Measurements from ENCODE around the gene SETD1A. TPM values are rescaled to one million over a fixed set of nuclear protein-coding genes. Genes with fewer than 3 reads are reported as not detected.
"Not testable (repeated sequence)": the region's sequence is repeated elsewhere in the genome, so short reads cannot be mapped to it uniquely, and the experiment has no call there.

SETD1A gene
- total and polyA plus RNA-seq, 5 donors: 9.6 to 11.6 (median 10.2) TPM

DNA sequence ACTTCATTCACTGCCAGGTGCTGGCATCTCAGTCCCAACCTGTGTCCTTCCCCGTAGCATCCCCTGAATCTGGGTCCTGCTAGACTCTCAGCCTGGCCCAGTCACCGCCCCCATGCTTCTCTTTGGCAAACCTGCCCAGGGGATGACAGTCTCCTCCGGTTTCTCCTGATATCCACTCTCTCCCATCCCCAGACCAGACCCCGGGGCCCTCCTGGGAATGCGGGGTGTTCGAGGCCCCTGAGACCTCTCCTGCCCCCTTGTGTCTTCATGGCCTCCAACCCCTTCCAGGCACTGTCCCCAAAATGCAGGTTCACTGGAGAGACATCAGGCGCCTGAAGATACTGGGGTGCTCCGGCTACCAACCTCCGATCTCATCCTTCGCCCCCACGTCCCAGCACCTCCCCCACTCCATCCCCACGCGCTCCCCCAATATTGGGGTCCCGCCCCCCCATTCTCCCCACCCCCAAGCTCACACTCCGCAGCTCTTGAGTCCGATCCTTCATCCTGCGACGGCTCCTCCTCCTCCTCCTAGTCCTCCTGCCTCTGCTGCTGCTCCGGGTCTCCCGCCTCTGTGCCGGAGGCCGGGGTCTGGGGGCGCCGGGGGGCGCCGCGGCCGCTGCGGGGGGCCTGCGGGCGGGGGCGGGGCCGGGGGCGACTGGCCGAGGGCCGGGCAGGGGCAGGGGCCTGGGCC, 52.5 kb downstream of the SETD1A start:
- no peaks in the 10 kb centered on the region for H3K27me3 ChIP-seq (ENCODE audit: control insufficient read depth, insufficient read depth)
- 11% methylated on average over 35 of the region's 36 CpGs for WGBS
- no peak overlapping the region for H3K27ac ChIP-seq (ENCODE audit: low read length)
- DNase-seq (peak in 1 of 3 donors; percentile 21), ATAC-seq (peak in 1 of 2 donors; percentile 10)
- H3K9me3 ChIP-seq (ENCODE audit: control insufficient read depth, low read length): no peaks in the 10 kb centered on the region
- no peaks in the 10 kb centered on the region for H3K4me1 ChIP-seq (ENCODE audit: control insufficient read depth, insufficient read depth, low read length)
- no peak overlapping the region for H3K4me3 ChIP-seq (ENCODE audit: low read length)
- intact Hi-C loops (cut with DNase I): no loop called here

DNA sequence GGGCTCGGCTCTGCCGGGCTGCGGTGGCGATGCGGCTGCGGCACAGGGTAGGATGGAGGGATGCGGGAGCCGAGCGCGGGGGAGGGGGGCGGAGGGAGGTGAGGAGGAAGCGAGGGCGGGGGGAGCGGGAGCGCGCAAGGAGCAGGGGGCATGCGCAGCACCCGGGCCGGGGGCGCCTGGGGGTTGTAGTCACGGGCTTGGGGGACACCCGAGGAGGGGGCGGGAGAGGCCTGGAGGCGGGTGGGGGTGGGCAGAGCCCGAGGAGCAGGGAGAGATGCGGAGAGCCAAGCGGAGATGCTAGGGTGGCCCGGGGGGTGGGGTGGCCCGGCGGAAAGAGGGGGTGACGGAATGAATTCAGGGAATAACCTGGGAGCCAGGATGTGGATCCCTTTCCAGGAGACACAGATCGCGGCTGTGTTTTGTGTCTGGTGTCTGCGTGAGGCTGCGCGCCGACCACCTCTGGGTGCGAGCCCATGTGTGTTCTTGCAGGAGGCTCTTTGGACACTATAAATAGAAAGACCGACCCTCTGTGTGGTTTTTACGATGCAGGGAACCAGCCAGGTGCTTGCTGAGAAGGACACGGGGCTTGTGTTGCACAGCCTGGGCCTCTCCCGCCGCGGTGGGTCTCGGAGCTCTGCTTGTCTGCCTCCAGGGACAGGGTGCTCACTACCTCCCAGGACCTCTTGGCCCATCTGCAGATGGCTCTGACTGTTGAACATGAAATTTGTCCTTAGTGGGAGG, 53.2 kb downstream of the SETD1A start, which contains the start of gene STX1B:
Gene STX1B, minus strand, starts transcription at position 54 of the 741 bp plus-strand sequence. CDS start 242 bp downstream, outside the sequence.
- ATAC-seq: peak in 1 of 2 donors; percentile 10
- H3K9me3 ChIP-seq (ENCODE audit: control insufficient read depth, low read length): no peaks in the 10 kb centered on the region
- DNase-seq: peak in 1 of 3 donors; percentile 66
- no peak within 1 kb of the TSS for H3K27ac ChIP-seq (ENCODE audit: low read length)
- WGBS: 8% methylated on average over 45 of the region's 45 CpGs
- H3K4me3 ChIP-seq (ENCODE audit: low read length): no peak within 1 kb of the TSS
- no peaks in the 10 kb centered on the region for H3K4me1 ChIP-seq (ENCODE audit: control insufficient read depth, insufficient read depth, low read length)
- H3K27me3 ChIP-seq (ENCODE audit: control insufficient read depth, insufficient read depth): no peaks in the 10 kb centered on the region
- intact Hi-C loops (cut with DNase I): no loop called here

DNA sequence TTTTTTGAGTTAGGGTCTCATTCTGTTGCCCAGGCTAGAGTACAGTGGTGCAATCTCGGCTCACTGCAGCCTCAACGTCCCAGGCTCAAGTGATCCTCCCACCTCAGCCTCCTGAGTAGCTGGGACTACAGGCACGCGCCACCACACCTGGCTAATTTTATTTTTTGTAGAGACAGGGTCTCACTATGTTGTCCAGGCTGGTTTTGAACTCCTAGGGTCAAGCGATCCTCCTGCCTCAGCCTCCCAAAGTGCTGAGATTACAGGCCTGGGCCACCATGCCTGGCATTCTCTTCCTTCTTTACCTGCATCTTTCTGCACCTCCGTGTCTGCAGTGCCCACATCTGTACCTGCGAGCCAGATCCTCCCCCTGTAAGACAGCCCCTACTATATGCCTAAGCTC, 54.3 kb downstream of the SETD1A start:
- H3K27me3 ChIP-seq (ENCODE audit: control insufficient read depth, insufficient read depth); H3K9me3 ChIP-seq (ENCODE audit: control insufficient read depth, low read length); H3K4me3 ChIP-seq (ENCODE audit: low read length); intact Hi-C loops (cut with DNase I); ATAC-seq; H3K4me1 ChIP-seq (ENCODE audit: control insufficient read depth, insufficient read depth, low read length); H3K27ac ChIP-seq (ENCODE audit: low read length): not testable (repeated sequence)
- DNase-seq: peak in 1 of 3 donors; percentile 5
- 81% methylated on average over 7 of the region's 7 CpGs for WGBS

DNA sequence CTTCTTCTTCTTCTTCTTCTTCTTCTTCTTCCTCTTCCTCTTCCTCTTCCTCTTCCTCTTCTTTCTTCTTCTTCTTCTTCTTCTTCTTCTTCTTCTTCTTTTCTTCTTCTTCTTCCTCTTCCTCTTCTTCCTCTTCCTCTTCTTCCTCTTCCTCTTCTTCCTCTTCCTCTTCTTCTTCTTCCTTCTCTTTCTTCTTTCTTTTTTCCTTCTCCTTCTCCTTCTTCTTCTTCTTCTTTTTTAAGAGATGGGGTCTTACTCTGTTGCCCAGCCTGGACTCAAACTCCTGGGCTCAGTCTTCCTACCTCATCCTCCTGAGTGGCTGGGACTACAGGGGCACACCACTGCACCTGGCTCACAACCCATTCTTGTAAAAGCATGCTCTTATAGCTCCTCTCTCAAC, 55.7 kb downstream of the SETD1A start:
- ATAC-seq; DNase-seq; H3K27me3 ChIP-seq (ENCODE audit: control insufficient read depth, insufficient read depth); H3K4me1 ChIP-seq (ENCODE audit: control insufficient read depth, insufficient read depth, low read length); H3K4me3 ChIP-seq (ENCODE audit: low read length); H3K27ac ChIP-seq (ENCODE audit: low read length); intact Hi-C loops (cut with DNase I); H3K9me3 ChIP-seq (ENCODE audit: control insufficient read depth, low read length): not testable (repeated sequence)

DNA sequence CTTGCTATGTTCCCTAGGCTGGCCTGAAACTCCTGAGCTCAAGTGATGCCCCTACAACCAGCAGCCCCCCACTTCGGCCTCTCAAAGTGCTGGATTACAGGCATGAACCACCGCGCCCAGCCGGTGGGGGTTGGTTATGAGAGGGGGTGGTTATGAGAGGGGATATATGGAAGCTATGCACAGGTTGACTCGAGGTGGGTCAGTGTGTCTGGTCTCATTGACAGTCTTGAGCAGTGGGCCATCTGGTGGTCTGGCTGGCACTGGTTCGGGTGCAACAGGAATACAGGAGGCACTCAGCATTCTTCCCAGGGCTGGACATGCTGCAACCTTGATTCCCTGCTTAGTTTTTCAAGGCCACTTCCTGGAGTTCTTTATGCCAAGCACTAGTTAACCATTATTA, 58.5 kb downstream of the SETD1A start:
- WGBS: 64% methylated on average over 6 of the region's 6 CpGs
- Histone ChIP-seq H3K27ac (ENCODE audit: low read length) (no peak overlapping the region), H3K9me3 (ENCODE audit: control insufficient read depth, low read length) (no peaks in the 10 kb centered on the region), H3K4me1 (ENCODE audit: control insufficient read depth, insufficient read depth, low read length) (no peaks in the 10 kb centered on the region), H3K27me3 (ENCODE audit: control insufficient read depth, insufficient read depth) (no peaks in the 10 kb centered on the region), H3K4me3 (ENCODE audit: low read length) (no peak overlapping the region)
- ATAC-seq (no peak), DNase-seq (peak in 1 of 3 donors; percentile 28)
- intact Hi-C loops (cut with DNase I): no loop called here

- H3K4me1 ChIP-seq (ENCODE audit: control insufficient read depth, insufficient read depth, low read length); H3K27ac ChIP-seq (ENCODE audit: low read length); H3K4me3 ChIP-seq (ENCODE audit: low read length); intact Hi-C loops (cut with DNase I); H3K27me3 ChIP-seq (ENCODE audit: control insufficient read depth, insufficient read depth); ATAC-seq; H3K9me3 ChIP-seq (ENCODE audit: control insufficient read depth, low read length): not testable (repeated sequence)
- 92% methylated on average over 10 of the region's 10 CpGs for WGBS
- peak in 1 of 3 donors; percentile 4 for DNase-seq
Measured at GRCh38 chr16:31017756-31018155, 60.2 kb downstream of the SETD1A start.

GRCh38 chr16:31020536-31020935, 63.0 kb downstream of the SETD1A start:
- intact Hi-C loops (cut with DNase I): no loop called here
- Histone ChIP-seq H3K4me3 (ENCODE audit: low read length) (no peak overlapping the region), H3K27me3 (ENCODE audit: control insufficient read depth, insufficient read depth) (no peaks in the 10 kb centered on the region), H3K9me3 (ENCODE audit: control insufficient read depth, low read length) (no peaks in the 10 kb centered on the region), H3K4me1 (ENCODE audit: control insufficient read depth, insufficient read depth, low read length) (no peaks in the 10 kb centered on the region), H3K27ac (ENCODE audit: low read length) (no peak overlapping the region)
- WGBS: 95% methylated on average over 3 of the region's 3 CpGs
- DNase-seq: no peak
- no peak for ATAC-seq

- ATAC-seq (no peak), DNase-seq (no peak)
- Histone ChIP-seq H3K4me1 (ENCODE audit: control insufficient read depth, insufficient read depth, low read length) (no peaks in the 10 kb centered on the region), H3K9me3 (ENCODE audit: control insufficient read depth, low read length) (no peaks in the 10 kb centered on the region), H3K4me3 (ENCODE audit: low read length) (no peak overlapping the region), H3K27ac (ENCODE audit: low read length) (no peak overlapping the region), H3K27me3 (ENCODE audit: control insufficient read depth, insufficient read depth) (no peaks in the 10 kb centered on the region)
- 80% methylated on average over 12 of the region's 12 CpGs for WGBS
- intact Hi-C loops (cut with DNase I): no loop called here
Measured at GRCh38 chr16:31022544-31023251, 65.1 kb downstream of the SETD1A start.

- ATAC-seq (no peak), DNase-seq (no peak)
- no peak overlapping the region for H3K27ac ChIP-seq (ENCODE audit: low read length)
- H3K4me3 ChIP-seq (ENCODE audit: low read length): no peak overlapping the region
- H3K27me3 ChIP-seq (ENCODE audit: control insufficient read depth, insufficient read depth): no peaks in the 10 kb centered on the region
- 89% methylated on average over 4 of the region's 4 CpGs for WGBS
- H3K4me1 ChIP-seq (ENCODE audit: control insufficient read depth, insufficient read depth, low read length): no peaks in the 10 kb centered on the region
- no peaks in the 10 kb centered on the region for H3K9me3 ChIP-seq (ENCODE audit: control insufficient read depth, low read length)
- intact Hi-C loops (cut with DNase I): no loop called here
Measured at GRCh38 chr16:31023252-31023602, 65.7 kb downstream of the SETD1A start.

GRCh38 chr16:31023627-31024226, 66.2 kb downstream of the SETD1A start:
- intact Hi-C loops (cut with DNase I): no loop called here
- no peaks in the 10 kb centered on the region for H3K4me1 ChIP-seq (ENCODE audit: control insufficient read depth, insufficient read depth, low read length)

DNA sequence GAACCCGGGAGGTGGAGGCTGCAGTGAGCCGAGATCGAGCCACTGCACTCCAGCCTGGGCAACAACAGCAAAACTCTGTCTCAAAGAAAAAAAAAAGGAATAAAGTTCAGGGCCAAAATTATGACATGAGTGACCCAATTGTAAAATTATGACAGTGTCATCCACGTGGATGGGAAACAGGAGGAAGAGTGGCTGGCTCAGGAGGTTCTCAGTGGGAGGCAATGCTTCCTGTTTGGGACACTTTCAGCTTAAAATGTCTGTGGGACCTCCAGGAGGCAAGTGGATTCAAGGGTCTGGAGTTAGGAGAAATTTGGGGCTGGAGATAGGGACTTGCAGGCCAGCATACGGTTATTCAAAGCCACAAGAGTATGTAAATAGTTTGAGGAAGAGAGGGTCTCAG, 67.8 kb downstream of the SETD1A start:
- no peak overlapping the region for H3K4me3 ChIP-seq (ENCODE audit: low read length)
- WGBS: 64% methylated on average over 5 of the region's 5 CpGs
- H3K27me3 ChIP-seq (ENCODE audit: control insufficient read depth, insufficient read depth): no peaks in the 10 kb centered on the region
- no peaks in the 10 kb centered on the region for H3K9me3 ChIP-seq (ENCODE audit: control insufficient read depth, low read length)
- intact Hi-C loops (cut with DNase I): no loop called here
- H3K27ac ChIP-seq (ENCODE audit: low read length): no peak overlapping the region
- ATAC-seq: no peak
- DNase-seq: no peak
- no peaks in the 10 kb centered on the region for H3K4me1 ChIP-seq (ENCODE audit: control insufficient read depth, insufficient read depth, low read length)

More at GRCh38 chr16:31023627-31024226, 66.2 kb downstream of the SETD1A start:
- Histone ChIP-seq H3K27me3 (ENCODE audit: control insufficient read depth, insufficient read depth) (no peaks in the 10 kb centered on the region), H3K9me3 (ENCODE audit: control insufficient read depth, low read length) (no peaks in the 10 kb centered on the region), H3K4me3 (ENCODE audit: low read length) (no peak overlapping the region), H3K27ac (ENCODE audit: low read length) (no peak overlapping the region)
- WGBS: 70% methylated on average over 6 of the region's 6 CpGs
- DNase-seq (no peak), ATAC-seq (no peak)
